H9 (cell line): Measurements from ENCODE around the gene SNED1. TPM values are rescaled to one million over a fixed set of nuclear protein-coding genes. Genes with fewer than 3 reads are reported as not detected.
A peak's percentile ranks its signal among the peaks of the same experiment; 100 is the strongest.

ENCODE experiments used
- DNase-seq: peaks from one replicate; pipeline ENCODE4 v3.0.0-alpha.2; 2017
- H2AFZ ChIP-seq: one replicate; pipeline ENCODE4 v1.6.1; 2013; ENCODE audit warnings: mild to moderate bottlenecking, low read length, control low read depth, moderate library complexity
- H2AK5ac ChIP-seq: 2 replicates; pipeline ENCODE4 v1.6.1; 2013; ENCODE audit warnings: low read length, control low read depth, mixed read lengths; ENCODE audit not compliant: insufficient read length
- H2BK120ac ChIP-seq: one replicate; pipeline ENCODE4 v1.6.1; 2013; ENCODE audit warnings: low read depth, mild to moderate bottlenecking, low read length, control low read depth, inconsistent platforms; ENCODE audit not compliant: poor library complexity, severe bottlenecking
- H2BK12ac ChIP-seq: 2 replicates; pipeline ENCODE4 v1.6.1; 2013; ENCODE audit warnings: low read length, control low read depth, mixed read lengths, low read depth; ENCODE audit not compliant: insufficient read length
- H2BK15ac ChIP-seq: 2 replicates; pipeline ENCODE4 v1.6.1; 2013; ENCODE audit warnings: low read depth, low read length, control low read depth
- H2BK20ac ChIP-seq: one replicate; pipeline ENCODE4 v1.6.1; 2013; ENCODE audit warnings: low read depth, mild to moderate bottlenecking, low read length, control low read depth, inconsistent platforms; ENCODE audit not compliant: poor library complexity, severe bottlenecking
- H2BK5ac ChIP-seq: 2 replicates; pipeline ENCODE4 v1.6.1; 2013; ENCODE audit warnings: low read length, control low read depth, mixed read lengths; ENCODE audit not compliant: insufficient read length
- H3K14ac ChIP-seq: 2 replicates; pipeline ENCODE4 v1.6.1; 2013; ENCODE audit warnings: low read length, control low read depth; ENCODE audit not compliant: insufficient read depth
- H3K18ac ChIP-seq: 2 replicates; pipeline ENCODE4 v1.6.1; 2013; ENCODE audit warnings: low read depth, mild to moderate bottlenecking, mixed read lengths, low read length, control low read depth; ENCODE audit not compliant: insufficient read length
- H3K23ac ChIP-seq: 2 replicates; pipeline ENCODE4 v1.6.1; 2013; ENCODE audit warnings: low read length, control low read depth, mixed read lengths, low read depth; ENCODE audit not compliant: insufficient read length
- H3K23me2 ChIP-seq: 2 replicates; pipeline ENCODE4 v1.6.1; 2013; ENCODE audit warnings: low read depth, mild to moderate bottlenecking, mixed read lengths, low read length, control low read depth; ENCODE audit not compliant: insufficient read length, poor library complexity, severe bottlenecking
- H3K27ac ChIP-seq: 2 replicates; pipeline ENCODE4 v1.5.1; 2013; ENCODE audit warnings: low read length, control low read depth, mixed read lengths, low read depth; ENCODE audit not compliant: insufficient read length
- H3K27me3 ChIP-seq: 2 replicates; pipeline ENCODE4 v1.6.1; 2013; ENCODE audit warnings: low read length, control low read depth, inconsistent platforms; ENCODE audit not compliant: insufficient read depth
- H3K4ac ChIP-seq: 2 replicates; pipeline ENCODE4 v1.6.1; 2013; ENCODE audit warnings: low read depth, mild to moderate bottlenecking, control low read depth, inconsistent platforms, low read length, moderate library complexity
- H3K4me1 ChIP-seq: 2 replicates; pipeline ENCODE4 v1.6.1; 2013; ENCODE audit warnings: low read length, control low read depth, inconsistent platforms; ENCODE audit not compliant: insufficient read depth
- H3K4me2 ChIP-seq: 2 replicates; pipeline ENCODE4 v1.6.1; 2013; ENCODE audit warnings: low read length, control low read depth, mixed read lengths; ENCODE audit not compliant: insufficient read length, insufficient read depth
- H3K56ac ChIP-seq: 2 replicates; pipeline ENCODE4 v1.6.1; 2013; ENCODE audit warnings: low read depth, mild to moderate bottlenecking, mixed read lengths, low read length, control low read depth; ENCODE audit not compliant: insufficient read length
- H3K79me1 ChIP-seq: 2 replicates; pipeline ENCODE4 v1.6.1; 2013; ENCODE audit warnings: low read depth, mild to moderate bottlenecking, moderate library complexity, low read length, control low read depth, inconsistent platforms; ENCODE audit not compliant: insufficient read depth, poor library complexity, severe bottlenecking
- H3K79me2 ChIP-seq: 2 replicates; pipeline ENCODE4 v1.6.1; 2013; ENCODE audit warnings: low read length, control low read depth, inconsistent platforms; ENCODE audit not compliant: insufficient read depth
- H3K9ac ChIP-seq: 2 replicates; pipeline ENCODE4 v1.6.1; 2013; ENCODE audit warnings: low read length, control low read depth, mixed read lengths; ENCODE audit not compliant: insufficient read length; ENCODE audit errors: extremely low read depth
- H3K9me3 ChIP-seq: one replicate; pipeline ENCODE4 v1.6.1; 2013; ENCODE audit warnings: low read depth, low read length, inconsistent platforms; ENCODE audit not compliant: control insufficient read depth
- H3T11ph ChIP-seq: one replicate; pipeline ENCODE4 v1.6.1; 2013; ENCODE audit warnings: mild to moderate bottlenecking, low read length, control low read depth, inconsistent platforms
- H4K20me1 ChIP-seq: one replicate; pipeline ENCODE4 v1.6.1; 2013; ENCODE audit not compliant: control insufficient read depth, insufficient read length, insufficient read depth
- H4K5ac ChIP-seq: 2 replicates; pipeline ENCODE4 v1.6.1; 2013; ENCODE audit warnings: low read depth, mild to moderate bottlenecking, mixed read lengths, low read length, control low read depth; ENCODE audit not compliant: insufficient read length
- H4K8ac ChIP-seq: replicated peaks from 2 replicates; pipeline ENCODE4 v1.6.1; 2013; ENCODE audit warnings: low read length, control low read depth, mixed read lengths, low read depth; ENCODE audit not compliant: insufficient read length
- H4K91ac ChIP-seq: 2 replicates; pipeline ENCODE4 v1.6.1; 2013; ENCODE audit warnings: low read depth, mild to moderate bottlenecking, moderate library complexity, mixed read lengths, low read length, control low read depth; ENCODE audit not compliant: insufficient read length
- H3K27ac Mint-ChIP-seq, 3 experiments: 2 replicates in 2 of 3; 3 replicates in 1 of 3; pipeline ENCODE4 v1.8.0; 2020 to 2021; ENCODE audit warnings: mixed read lengths in 3 of 3, mild to moderate bottlenecking in 1 of 3, moderate library complexity in 1 of 3
- H3K27me3 Mint-ChIP-seq: 2 replicates; pipeline ENCODE4 v1.8.0; 2021; ENCODE audit warnings: low read depth, mild to moderate bottlenecking, moderate library complexity, mixed read lengths
- H3K36me3 Mint-ChIP-seq, 3 experiments: 2 replicates in 2 of 3; 3 replicates in 1 of 3; pipeline ENCODE4 v1.8.0; 2020 to 2021; ENCODE audit warnings: low read depth in 3 of 3, mixed read lengths in 3 of 3; ENCODE audit not compliant: insufficient read depth in 1 of 3
- H3K4me1 Mint-ChIP-seq, 2 experiments: 2 replicates each; pipeline ENCODE4 v1.8.0; 2020; ENCODE audit warnings: mixed read lengths in 2 of 2
- H3K4me3 Mint-ChIP-seq, 2 experiments: 2 replicates in 1 of 2; 3 replicates in 1 of 2; pipeline ENCODE4 v1.8.0; 2020 to 2021; ENCODE audit warnings: mild to moderate bottlenecking in 2 of 2, mixed read lengths in 2 of 2, moderate library complexity in 1 of 2
- H3K9me3 Mint-ChIP-seq, 2 experiments: 2 replicates in 1 of 2; 3 replicates in 1 of 2; pipeline ENCODE4 v1.8.0; 2020; ENCODE audit warnings: mild to moderate bottlenecking in 2 of 2, mixed read lengths in 2 of 2, moderate library complexity in 1 of 2
- WGBS: extraction: QIAGEN DNeasy Blood & Tissue Kit; methylation state at CpG from one replicate; pipeline ENCODE4 v1.1.7; 2013; ENCODE audit warnings: missing lambda C conversion rate, low lambda C conversion rate, mixed read lengths; ENCODE audit not compliant: insufficient read length; ENCODE audit errors: extremely low coverage; 5-methylcytosine and 5-hydroxymethylcytosine counted together
- long read RNA-seq: library from polyadenylated mRNA; unstranded; transcript quantifications from one replicate; pipeline ENCODE4 v2.0.0, GENCODE V29; 2020
- total RNA-seq: library from RNA; stranded (reverse); gene quantifications from 2 replicates; pipeline ENCODE4 v1.2.1, GENCODE V29; 2021
- TF ChIP-seq, protein P1 (sequence below): fragments of 200-600 bp; sonication (generic); conservative IDR thresholded peaks from 3 replicates; pipeline ENCODE4 v1.8.0; 2021; ENCODE audit warnings: antibody characterized with exemption, mild to moderate bottlenecking

The SNED1 gene
- total RNA-seq = 1.8 and 2.5 TPM in 2 replicates
- long read RNA-seq, partial matches to known transcripts = 0 of 3 reads
- long read RNA-seq, other reads (novel, unspliced or antisense) = 3 of 3 reads

- H3K27ac Mint-ChIP-seq = no peak within 1 kb of the TSS
- H3K9me3 Mint-ChIP-seq = peaks cover 0 to 2% of the 10 kb centered on the region in 2 experiments; a peak in 1 of 5 replicates
Measured at GRCh38 chr2:240997856-240998705, at the start of gene SNED1. SNED1 (plus strand) TSS chr2:240998618; CDS start chr2:240998838, 220 bp downstream.

More at GRCh38 chr2:240997856-240998705, at the start of gene SNED1:
- peak; percentile 89 for DNase-seq
- Histone ChIP-seq H2BK20ac (no peak within 1 kb of the TSS), H3K4ac (no peak within 1 kb of the TSS), H3K56ac (no peak within 1 kb of the TSS), H3K23ac (no peak within 1 kb of the TSS), H2BK120ac (no peak within 1 kb of the TSS), H3K4me2 (peak within 1 kb of the TSS; percentile 19), H4K8ac (no peak within 1 kb of the TSS), H4K5ac (no peak within 1 kb of the TSS), H3K14ac (peak within 1 kb of the TSS; percentile 69), H3K9ac (no peak within 1 kb of the TSS), H2BK15ac (no peak within 1 kb of the TSS), H3K27ac (no peak within 1 kb of the TSS), H2AFZ (no peak within 1 kb of the TSS), H4K20me1 (no peaks in the 10 kb centered on the region), H3K27me3 (peaks cover 3% of the 10 kb centered on the region; the same call in 1 of the 2 replicates), H2BK12ac (no peak within 1 kb of the TSS), H2BK5ac (no peak within 1 kb of the TSS), H3K18ac (peak within 1 kb of the TSS; percentile 37), H3K79me2 (no peaks in the 10 kb centered on the region), H3T11ph (no peak within 1 kb of the TSS), H3K79me1 (no peaks in the 10 kb centered on the region), H2AK5ac (no peak within 1 kb of the TSS), H3K9me3 (no peaks in the 10 kb centered on the region), H3K23me2 (peaks cover 6% of the 10 kb centered on the region), H4K91ac (no peak within 1 kb of the TSS), H3K4me1 (no peaks in the 10 kb centered on the region)
- Mint-ChIP-seq H3K4me3 (peak within 1 kb of the TSS; percentile 49 to 71), H3K27me3 (peaks cover 44% of the 10 kb centered on the region), H3K36me3 (no peaks in the 10 kb centered on the region; a peak in 2 of 7 replicates), H3K4me1 (peaks cover 0 to 4% of the 10 kb centered on the region in 2 experiments; a peak in 2 of 4 replicates)
- TF ChIP-seq, protein P1, sequence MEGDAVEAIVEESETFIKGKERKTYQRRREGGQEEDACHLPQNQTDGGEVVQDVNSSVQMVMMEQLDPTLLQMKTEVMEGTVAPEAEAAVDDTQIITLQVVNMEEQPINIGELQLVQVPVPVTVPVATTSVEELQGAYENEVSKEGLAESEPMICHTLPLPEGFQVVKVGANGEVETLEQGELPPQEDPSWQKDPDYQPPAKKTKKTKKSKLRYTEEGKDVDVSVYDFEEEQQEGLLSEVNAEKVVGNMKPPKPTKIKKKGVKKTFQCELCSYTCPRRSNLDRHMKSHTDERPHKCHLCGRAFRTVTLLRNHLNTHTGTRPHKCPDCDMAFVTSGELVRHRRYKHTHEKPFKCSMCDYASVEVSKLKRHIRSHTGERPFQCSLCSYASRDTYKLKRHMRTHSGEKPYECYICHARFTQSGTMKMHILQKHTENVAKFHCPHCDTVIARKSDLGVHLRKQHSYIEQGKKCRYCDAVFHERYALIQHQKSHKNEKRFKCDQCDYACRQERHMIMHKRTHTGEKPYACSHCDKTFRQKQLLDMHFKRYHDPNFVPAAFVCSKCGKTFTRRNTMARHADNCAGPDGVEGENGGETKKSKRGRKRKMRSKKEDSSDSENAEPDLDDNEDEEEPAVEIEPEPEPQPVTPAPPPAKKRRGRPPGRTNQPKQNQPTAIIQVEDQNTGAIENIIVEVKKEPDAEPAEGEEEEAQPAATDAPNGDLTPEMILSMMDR = no peak
- WGBS = no CpG with 5 or more reads among the region's 61 CpGs
